IPS-18c (cell line): ENCODE data around the gene FBXO2.

Experiments used
- H3K4me3 ChIP-seq: 2 replicates; pipeline ENCODE4 v1.7.0; 2013; ENCODE audit warnings: low read depth, mild to moderate bottlenecking, low read length, moderate library complexity; ENCODE audit not compliant: insufficient read depth
- H3K9me3 ChIP-seq: one replicate; pipeline ENCODE4 v1.6.1; 2013; ENCODE audit warnings: mild to moderate bottlenecking, low read length, moderate library complexity; ENCODE audit not compliant: control insufficient read depth, insufficient read depth

The FBXO2 gene

DNA sequence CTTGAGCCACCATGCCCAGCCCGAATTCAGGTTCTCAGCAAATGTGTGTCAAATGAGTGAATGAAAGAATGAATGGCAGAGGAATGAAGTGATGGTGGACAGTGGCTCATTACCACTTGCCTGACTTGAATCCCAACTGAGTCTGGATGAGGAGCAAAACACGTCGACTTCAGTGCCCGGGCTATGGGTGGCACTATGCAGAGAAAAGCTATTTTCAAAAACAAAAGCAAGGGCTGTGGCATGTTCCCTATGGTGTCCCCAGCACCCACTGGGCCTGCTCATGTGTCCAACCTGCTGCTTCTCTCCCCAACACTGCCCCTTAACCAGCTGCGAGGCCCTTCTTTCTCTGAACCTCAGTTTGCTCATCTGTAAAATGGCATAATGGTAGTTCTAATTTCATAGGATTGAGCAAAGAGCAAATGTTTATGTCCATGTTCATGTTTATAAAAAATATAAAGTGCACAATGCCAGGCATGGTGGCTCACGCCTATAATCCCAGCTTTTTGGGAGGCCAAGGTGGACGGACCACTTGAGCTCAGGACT, 31.1 kb upstream of the FBXO2 start:
- H3K9me3 ChIP-seq, result no peaks in the 10 kb centered on the region

DNA sequence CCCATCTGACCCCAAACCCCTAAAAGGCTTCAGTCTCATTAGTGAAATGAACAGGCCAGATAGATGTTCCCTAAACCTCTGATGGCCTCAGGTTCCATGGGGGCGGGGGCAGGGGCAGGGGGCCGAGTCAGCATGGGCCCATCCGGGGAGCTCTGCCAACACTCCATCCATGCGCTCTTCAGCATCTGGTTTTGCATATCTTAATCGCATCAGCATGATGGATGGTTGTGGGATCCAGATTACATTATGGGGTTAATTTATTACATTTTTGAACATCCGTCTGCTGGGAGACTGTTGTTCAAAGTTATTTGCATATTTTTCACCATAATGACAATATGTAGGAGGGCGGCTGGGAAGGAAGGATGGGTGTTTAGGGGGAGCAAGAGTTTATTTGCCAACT, 29.8 kb upstream of the FBXO2 start:
- no peak overlapping the region for H3K4me3 ChIP-seq

More for the DNA sequence above, 31.1 kb upstream of the FBXO2 start:
- no peak overlapping the region for H3K4me3 ChIP-seq

DNA sequence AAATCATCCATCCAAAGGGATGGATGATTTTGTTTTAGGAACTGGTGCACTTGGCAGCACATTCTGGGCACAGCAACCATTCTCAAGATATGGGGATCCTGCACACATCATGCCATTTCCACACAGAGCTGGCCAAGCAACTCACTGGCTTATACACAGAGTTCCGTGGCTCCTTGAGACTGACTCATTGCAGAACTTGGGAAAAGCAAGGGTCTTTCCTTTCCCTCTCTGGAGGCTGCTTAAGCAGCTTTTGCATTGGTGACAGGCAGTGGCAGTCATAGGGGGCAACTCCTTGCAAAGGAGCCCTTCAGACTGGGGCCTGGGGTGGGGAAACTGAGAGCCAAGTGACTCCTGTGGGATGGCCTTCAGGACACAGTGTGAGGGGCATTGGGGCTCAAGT, 28.6 kb upstream of the FBXO2 start:
- Histone ChIP-seq H3K9me3 (no peaks in the 10 kb centered on the region), H3K4me3 (peak overlapping the region; percentile 5)

More for the DNA sequence above, 29.8 kb upstream of the FBXO2 start:
- no peaks in the 10 kb centered on the region for H3K9me3 ChIP-seq

DNA sequence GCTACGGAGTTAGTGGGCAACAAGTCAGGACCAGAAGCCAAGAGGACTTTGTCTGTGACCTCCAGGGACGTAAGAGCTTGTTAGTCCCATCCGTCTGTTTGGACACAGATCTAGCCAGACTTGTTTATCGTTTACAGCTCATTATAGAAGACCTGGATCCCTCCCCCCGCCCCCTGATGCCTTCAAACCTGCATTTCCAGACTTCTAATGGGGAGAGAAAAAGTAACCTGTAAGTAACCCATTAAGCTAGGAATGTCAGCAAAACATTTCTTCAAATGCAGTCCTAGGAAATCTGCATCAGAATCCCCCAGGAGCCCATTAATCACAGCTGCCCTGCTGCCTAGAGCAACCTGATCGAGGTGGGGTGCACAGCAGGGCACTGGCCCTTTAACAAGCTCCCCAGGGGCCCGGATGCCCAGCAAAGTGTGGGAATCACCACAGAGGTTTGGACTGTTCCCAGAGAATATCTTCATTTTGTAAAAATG, 28.1 kb upstream of the FBXO2 start:
- Histone ChIP-seq H3K9me3 (no peaks in the 10 kb centered on the region), H3K4me3 (peak overlapping the region; percentile 91; the same call in 1 of the 2 replicates)

DNA sequence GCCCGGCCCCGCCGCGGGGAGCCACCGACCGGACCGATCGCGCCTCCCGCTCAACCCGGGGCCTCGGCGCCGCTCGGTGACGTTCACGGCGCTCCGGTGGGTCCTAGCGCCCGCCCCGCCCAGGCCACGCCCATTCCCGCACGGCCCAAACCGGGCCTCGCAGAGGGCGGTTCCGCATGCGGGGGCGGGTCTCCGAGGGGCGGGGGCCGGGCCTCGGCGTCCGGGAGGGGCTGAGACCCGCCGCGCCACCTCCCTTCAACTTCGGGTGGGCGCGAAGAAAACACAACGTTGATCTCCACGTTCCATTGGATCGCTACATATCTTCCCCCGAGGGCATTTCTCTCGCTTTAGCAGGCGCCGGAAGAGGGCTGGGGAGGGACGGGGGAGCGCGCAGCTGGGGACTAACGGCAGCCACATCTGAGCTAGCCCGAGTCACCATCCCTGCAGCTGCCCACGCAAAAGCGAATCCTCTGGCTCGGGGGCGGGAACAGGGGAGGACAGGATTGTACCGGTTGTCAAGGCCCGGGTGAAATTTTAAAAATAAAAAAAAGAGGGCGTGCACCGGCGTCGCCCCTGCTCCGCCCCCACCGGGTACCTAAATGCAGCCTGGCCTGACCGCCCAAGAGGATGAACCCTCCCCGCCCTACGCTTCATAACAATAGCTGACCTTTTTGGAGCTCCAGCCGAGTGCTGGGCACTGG, 27.0 kb upstream of the FBXO2 start, which contains the start of gene MAD2L2:
Gene MAD2L2 (minus strand): TSS at position 78 of the 701 bp plus-strand sequence. CDS start 547 bp downstream, outside the sequence.
- Histone ChIP-seq H3K4me3 (peak within 1 kb of the TSS; percentile 91), H3K9me3 (no peaks in the 10 kb centered on the region)

DNA sequence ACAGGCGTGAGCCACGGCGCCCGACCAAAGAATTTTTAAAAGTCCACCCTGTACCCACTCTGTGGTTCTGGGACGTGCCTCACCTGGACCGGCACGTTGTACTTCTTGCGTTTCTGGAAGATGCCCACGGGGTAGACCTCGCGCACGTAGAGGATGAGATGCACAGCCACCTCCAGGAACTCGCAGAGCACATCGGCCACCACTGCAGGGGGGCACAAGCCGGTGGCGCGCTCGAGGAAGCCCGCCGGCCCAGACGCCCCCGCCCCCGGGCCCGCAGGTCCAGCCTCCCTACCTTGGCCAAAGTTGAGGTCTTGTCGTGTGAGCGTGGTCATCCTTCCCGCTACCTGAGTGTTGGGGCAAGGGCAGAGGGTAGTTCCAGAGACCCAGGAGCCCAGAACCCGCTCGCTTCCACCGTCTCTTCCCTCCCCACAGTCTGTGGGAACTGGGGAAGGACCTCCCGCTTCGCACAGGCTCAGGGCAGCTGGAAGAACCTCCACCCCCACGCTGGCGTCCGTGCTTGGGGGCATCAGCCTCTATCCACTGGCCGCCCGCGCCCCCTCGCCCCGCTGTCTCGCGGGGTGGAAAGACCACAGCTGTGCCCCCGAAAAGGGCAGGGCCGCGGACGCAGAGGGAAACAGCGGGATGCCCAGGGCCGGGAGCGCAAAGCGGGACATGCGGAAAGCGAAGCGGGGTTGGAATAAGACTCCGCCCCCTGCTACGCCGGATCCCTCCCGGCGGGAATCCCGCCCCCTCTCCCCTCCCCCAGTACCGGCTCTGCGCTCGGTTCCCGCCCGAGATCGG, 26.2 kb upstream of the FBXO2 start:
- peak overlapping the region; percentile 91 for H3K4me3 ChIP-seq
- peaks cover 2% of the 10 kb centered on the region for H3K9me3 ChIP-seq

DNA sequence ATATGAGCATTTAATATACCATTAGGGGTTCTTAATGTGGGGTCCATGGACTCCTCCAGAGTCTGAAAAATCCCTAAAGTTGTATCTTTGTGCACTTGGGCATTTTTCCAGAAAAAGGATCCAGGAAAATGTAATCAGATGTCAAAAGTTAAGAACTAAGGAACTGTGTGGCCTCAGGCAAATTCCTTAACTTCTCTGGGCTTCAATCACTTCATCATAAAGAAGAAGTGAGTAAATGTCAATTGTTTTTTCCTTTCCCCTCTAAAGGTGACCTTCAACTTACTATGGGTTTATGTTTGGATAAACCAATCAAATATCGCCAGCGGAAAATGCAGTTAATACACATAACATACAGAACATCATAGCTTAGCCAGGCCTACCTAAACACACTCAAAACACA, 24.2 kb upstream of the FBXO2 start:
- Histone ChIP-seq H3K9me3 (peaks cover 2% of the 10 kb centered on the region), H3K4me3 (no peak overlapping the region)

DNA sequence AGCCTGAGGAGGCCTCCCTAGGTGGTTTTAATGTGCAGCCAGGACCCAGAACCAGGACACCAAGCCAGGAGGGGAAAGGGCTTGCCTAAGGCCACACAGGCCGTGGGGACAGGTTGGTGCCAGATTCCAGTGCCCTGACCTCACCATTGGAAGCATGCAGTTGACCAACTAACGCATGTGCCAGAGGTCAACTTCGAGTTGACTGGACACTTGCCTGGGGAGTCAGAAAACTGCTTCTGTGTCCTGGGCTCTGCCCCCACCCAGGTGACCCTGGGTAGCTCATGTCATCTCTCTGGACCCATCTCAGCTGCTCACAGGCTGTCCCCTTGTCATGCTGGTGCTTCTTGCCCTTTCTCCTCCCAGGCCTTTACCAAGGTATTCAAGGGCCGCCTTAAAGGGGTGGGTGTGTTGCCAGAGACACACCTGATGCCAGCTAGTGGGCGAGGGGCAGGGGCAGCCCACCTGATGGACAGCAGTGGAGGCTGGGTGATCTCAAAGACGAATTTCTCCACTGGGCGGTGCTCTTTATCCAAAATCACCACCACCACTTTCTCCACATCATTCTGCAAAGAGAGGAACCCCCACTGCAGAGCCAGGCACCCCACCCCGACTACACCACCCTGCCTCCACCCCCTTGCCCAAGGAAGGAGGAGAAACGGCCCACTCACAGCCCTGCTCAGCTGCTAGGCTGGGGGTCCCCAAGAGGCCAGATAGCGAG, 22.3 kb upstream of the FBXO2 start:
- no peak overlapping the region for H3K4me3 ChIP-seq
- peaks cover 2% of the 10 kb centered on the region for H3K9me3 ChIP-seq

DNA sequence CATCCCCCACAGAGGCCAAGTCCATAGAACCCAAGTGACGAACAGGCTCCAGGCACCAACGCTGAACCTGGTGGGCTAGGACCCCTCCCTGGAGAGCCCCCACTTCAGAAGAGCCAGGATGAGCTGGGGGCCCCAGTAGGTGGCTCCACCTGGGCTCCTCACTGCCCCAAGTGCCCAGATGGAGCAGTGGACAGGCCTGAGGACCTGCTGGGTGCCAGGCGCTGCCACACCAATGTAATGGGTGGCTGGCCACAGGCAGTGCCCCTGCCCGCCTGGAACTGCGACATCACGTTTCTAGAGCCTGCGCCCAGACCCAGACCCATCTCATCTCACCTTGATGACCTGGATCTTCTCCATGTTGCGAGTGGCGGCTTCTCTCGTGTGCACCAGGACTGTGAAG, 21.1 kb upstream of the FBXO2 start:
- Histone ChIP-seq H3K9me3 (peaks cover 2% of the 10 kb centered on the region), H3K4me3 (no peak overlapping the region)

DNA sequence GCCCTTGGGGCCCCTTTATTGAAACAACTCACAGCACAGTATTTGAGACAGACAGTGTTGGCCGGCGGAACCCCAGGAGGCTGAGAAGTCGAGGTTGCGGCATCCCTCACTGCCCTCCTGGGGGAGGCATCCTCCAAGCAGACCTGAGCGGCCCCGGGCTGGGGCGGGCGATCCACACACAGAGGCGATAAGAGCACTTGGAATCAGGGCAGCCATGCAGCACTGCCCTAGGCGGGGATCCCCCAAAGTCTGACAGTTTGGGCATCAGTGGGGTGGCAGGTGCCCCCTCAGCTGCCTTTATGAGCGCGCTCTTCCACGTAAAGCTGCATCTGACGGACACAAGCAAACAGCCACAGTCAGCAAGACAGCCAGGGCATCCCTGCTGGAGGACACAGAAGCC, 20.3 kb upstream of the FBXO2 start:
- Histone ChIP-seq H3K4me3 (no peak overlapping the region), H3K9me3 (peaks cover 2% of the 10 kb centered on the region)

DNA sequence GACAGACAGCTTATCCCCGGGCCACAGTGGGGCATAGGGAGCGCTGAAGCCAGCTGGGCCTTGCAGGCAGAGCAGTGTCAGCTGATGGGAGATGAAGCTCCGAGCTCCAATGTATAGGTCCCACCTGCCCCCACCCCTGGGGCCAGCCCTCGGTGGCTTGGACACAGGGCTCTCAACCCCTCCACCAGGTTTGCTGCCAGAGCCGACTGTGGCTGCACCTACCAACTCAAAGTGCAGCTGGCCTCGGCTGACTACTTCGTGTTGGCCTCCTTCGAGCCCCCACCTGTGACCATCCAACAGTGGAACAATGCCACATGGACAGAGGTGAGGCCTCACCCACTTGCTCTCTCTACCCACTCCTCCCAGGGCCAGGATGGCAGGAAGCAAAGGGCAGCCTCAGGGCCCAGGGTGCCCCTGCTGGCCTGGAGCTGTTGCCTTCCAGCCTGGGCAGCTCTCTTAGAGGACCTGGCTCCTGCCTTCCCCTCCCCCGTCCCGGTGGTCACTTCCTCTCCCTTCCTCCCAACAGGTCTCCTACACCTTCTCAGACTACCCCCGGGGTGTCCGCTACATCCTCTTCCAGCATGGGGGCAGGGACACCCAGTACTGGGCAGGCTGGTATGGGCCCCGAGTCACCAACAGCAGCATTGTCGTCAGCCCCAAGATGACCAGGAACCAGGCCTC, 19.0 kb upstream of the FBXO2 start:
- peaks cover 2% of the 10 kb centered on the region for H3K9me3 ChIP-seq

DNA sequence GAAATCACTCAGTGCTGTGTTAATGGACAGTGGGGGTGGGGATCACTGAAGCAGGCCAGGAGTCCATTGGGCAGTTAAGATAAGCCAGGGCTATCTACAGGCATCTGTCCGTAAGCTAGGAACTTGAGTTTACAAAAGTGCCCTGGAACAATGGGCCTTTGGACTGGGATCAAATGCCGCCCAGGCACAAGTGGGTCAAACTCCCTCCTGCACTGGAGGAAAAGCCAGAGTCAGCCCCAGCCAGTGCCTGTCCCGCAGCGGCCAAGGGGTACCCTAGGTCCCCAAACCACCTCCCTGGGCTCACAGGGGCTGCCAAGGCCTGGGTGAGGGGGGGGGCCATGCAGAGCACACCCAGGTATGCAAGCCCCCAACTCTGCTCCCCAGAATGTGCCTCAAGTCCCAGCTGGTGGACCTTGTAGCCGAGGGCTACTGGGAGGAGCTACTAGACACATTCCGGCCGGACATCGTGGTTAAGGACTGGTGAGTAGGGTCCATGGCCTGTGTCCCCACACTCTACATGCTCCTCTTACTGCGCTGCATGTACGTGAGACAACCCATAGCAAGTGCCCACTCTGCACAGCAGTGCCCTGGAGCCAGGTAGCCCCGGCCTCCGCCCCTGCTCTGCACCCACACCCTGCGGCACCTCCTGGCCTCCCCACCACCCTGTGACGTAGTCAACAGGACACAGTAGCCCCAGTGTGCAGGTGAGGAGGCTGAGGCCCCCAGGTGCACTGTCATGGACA, 17.5 kb upstream of the FBXO2 start:
- Histone ChIP-seq H3K9me3 (peaks cover 2% of the 10 kb centered on the region), H3K4me3 (no peak overlapping the region)

More for the DNA sequence above, 19.0 kb upstream of the FBXO2 start:
- no peak overlapping the region for H3K4me3 ChIP-seq

DNA sequence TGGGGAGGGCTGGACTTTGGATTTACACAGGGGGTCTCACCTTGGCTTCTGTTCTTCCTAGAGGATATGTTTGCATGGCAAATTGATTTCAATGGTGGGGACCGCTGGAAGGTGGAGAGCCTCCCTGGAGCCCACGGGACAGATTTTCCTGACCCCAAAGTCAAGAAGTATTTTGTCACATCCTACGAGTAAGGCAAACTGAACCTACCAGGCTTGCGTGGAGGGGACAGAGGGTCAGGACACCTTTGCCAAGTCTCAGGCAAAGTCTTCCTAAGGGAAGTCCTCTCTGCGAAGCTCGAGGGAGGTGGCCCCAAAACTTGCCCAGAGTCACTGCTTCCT, 16.9 kb upstream of the FBXO2 start:
- peaks cover 2% of the 10 kb centered on the region for H3K9me3 ChIP-seq
- H3K4me3 ChIP-seq, result no peak overlapping the region

DNA sequence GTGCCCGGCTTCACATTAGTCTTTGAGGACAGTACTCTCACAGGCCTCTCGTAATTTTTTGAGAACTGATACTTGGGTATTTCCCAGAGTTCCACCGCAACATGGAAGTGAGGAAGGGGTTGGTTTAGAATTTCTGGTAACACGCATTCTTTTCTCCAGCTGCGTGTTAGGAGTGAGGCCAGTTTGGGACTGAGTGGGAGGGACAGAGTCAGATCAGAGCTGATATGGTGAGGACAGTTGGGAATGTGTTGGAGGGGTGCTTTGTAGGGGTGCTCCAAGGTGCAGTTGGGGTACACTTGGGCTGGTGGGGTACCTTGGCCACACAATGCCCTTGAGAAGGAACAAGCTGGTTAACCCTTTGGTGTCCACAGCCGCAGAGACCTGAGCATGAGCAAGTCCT, 16.5 kb upstream of the FBXO2 start:
- H3K4me3 ChIP-seq, result no peak overlapping the region

DNA sequence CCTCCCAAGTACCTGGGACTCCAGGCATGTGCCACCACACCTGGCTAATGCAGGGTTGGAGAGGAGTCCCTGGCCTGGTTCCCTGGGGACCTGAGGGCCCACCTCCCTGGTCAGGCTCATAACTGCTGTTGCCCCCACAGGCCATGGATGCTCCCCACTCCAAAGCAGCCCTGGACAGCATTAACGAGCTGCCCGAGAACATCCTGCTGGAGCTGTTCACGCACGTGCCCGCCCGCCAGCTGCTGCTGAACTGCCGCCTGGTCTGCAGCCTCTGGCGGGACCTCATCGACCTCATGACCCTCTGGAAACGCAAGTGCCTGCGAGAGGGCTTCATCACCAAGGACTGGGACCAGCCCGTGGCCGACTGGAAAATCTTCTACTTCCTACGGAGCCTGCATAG, 14.3 kb upstream of the FBXO2 start:
- no peaks in the 10 kb centered on the region for H3K9me3 ChIP-seq
- H3K4me3 ChIP-seq, result no peak overlapping the region

More for the DNA sequence above, 16.5 kb upstream of the FBXO2 start:
- H3K9me3 ChIP-seq, result no peaks in the 10 kb centered on the region

DNA sequence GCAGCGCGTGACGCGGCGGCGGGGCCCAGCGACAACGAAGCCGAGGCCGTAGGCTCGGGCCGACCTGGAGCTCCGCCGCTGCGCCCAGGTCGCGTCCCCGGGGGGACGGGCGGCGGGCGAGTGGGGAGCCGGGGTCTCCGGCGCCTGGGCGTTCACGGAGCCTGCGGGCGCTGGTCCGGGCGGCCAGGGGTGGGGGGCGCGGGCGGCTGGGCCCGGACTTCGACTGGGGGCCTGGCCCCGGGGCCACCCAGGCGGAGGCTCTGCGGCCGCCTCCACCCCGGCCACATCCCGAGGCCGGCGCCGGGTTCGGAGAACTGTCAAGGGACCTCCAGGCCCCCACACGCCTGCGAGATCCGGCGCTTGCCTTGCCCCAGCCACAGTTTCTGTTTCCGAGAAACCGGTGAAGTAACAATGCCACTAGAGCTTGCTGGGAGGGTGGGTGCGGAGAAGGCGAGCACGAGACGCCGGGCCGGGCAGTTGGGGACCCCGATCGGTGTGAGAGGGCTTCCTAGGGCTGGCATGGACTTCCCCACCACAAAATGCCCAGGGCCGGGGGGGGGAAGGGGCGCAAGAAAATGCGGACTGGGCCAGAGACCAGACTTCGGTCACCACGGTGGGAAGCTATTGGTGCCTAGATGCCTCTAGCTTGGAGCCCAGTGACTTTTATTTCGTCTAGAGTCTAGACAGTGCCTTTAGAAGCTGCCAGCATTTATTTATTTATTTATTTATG, 10.3 kb upstream of the FBXO2 start:
- Histone ChIP-seq H3K4me3 (peak overlapping the region; percentile 44), H3K9me3 (no peaks in the 10 kb centered on the region)
